SK-N-SH (cell line): ENCODE results near the gene BBLN. TPM values are rescaled to one million over a fixed set of nuclear protein-coding genes. Genes with fewer than 3 reads are reported as not detected.

Experiments used
- CTCF ChIA-PET: fragments of 300-600, 350-600 bp; formaldehyde crosslinking; extraction: SDS; loops from one replicate; lab custom pipeline; 2021; lab: Yijun Ruan, JAX
- POLR2A ChIA-PET: fragments of 350-600 bp; sonication (Branson Sonifier 250); formaldehyde crosslinking; extraction: SDS; loops from one replicate; lab custom pipeline; 2020; ENCODE audit warnings: antibody characterized with exemption, inconsistent platforms; lab: Yijun Ruan, JAX
- DNase-seq: peaks from one replicate; pipeline ENCODE4 v3.0.0; 2012
- H2AFZ ChIP-seq: fragments of 200-600 bp; sonication (generic); 2 replicates; pipeline ENCODE4 v1.8.1; 2016; ENCODE audit warnings: antibody characterized with exemption, mild to moderate bottlenecking, low read depth
- H3F3A ChIP-seq: fragments of 200-600 bp; sonication (generic); replicated peaks from 2 replicates; pipeline ENCODE3; 2016; ENCODE audit warnings: antibody characterized with exemption, mild to moderate bottlenecking; ENCODE audit not compliant: insufficient read depth
- H3K27ac ChIP-seq, 2 experiments: fragments of 200-500 bp in 1 of 2; fragments of 200-600 bp in 1 of 2; sonication (Bioruptor generic) in 1 of 2; sonication (generic), shearing (Covaris generic) in 1 of 2; 2 replicates each; pipeline versions ENCODE4 v1.5.1 to v1.6.1; 2014 to 2016; ENCODE audit warnings: low read depth in 2 of 2, inconsistent platforms in 1 of 2, low read length in 1 of 2, mild to moderate bottlenecking in 1 of 2, mixed read lengths in 1 of 2
- H3K27me3 ChIP-seq: fragments of 200-600 bp; sonication (generic), shearing (Covaris generic); 2 replicates; pipeline ENCODE4 v1.6.1; 2016; ENCODE audit warnings: mixed run types; ENCODE audit not compliant: insufficient read depth
- H3K36me3 ChIP-seq, 2 experiments: fragments of 200-500 bp in 1 of 2; fragments of 200-600 bp in 1 of 2; sonication (Bioruptor generic) in 1 of 2; sonication (generic) in 1 of 2; replicated peaks in 1 of 2; 2 replicates each; pipeline versions ENCODE3 to v1.5.1; 2014 to 2016; ENCODE audit warnings: low read length in 1 of 2, mild to moderate bottlenecking in 1 of 2; ENCODE audit not compliant: insufficient read depth in 2 of 2, control insufficient read depth in 1 of 2
- H3K4me1 ChIP-seq, 2 experiments: fragments of 200-500 bp in 1 of 2; fragments of 200-600 bp in 1 of 2; sonication (Bioruptor generic) in 1 of 2; sonication (generic), shearing (Covaris generic) in 1 of 2; 2 replicates each; pipeline versions ENCODE4 v1.5.1 to v1.6.1; 2014 to 2016; ENCODE audit warnings: low read depth in 1 of 2, low read length in 1 of 2, mixed run types in 1 of 2; ENCODE audit not compliant: insufficient read depth in 2 of 2, control insufficient read depth in 1 of 2
- H3K4me2 ChIP-seq: fragments of 200-600 bp; sonication (generic), shearing (Covaris generic); 2 replicates; pipeline ENCODE4 v1.6.1; 2017; ENCODE audit warnings: mixed run types
- H3K4me3 ChIP-seq, 2 experiments: fragments of 200-500 bp in 1 of 2; fragments of 200-600 bp in 1 of 2; sonication (Bioruptor generic) in 1 of 2; sonication (generic), shearing (Covaris generic) in 1 of 2; 2 replicates each; pipeline versions ENCODE4 v1.5.1 to v1.8.1; 2014 to 2016; ENCODE audit warnings: low read depth in 2 of 2, inconsistent platforms in 1 of 2, low read length in 1 of 2, mild to moderate bottlenecking in 1 of 2, mixed read lengths in 1 of 2, moderate library complexity in 1 of 2
- H3K79me2 ChIP-seq: fragments of 200-600 bp; sonication (generic); 2 replicates; pipeline ENCODE4 v1.8.1; 2017; ENCODE audit warnings: mild to moderate bottlenecking; ENCODE audit not compliant: insufficient read depth
- H3K9ac ChIP-seq: fragments of 200-600 bp; sonication (generic); 2 replicates; pipeline ENCODE4 v1.6.1; 2017; ENCODE audit warnings: mixed run types
- H3K9me2 ChIP-seq: fragments of 200-600 bp; sonication (generic); 2 replicates; pipeline ENCODE4 v1.6.1; 2017; ENCODE audit warnings: mixed run types
- H3K9me3 ChIP-seq: fragments of 200-600 bp; sonication (generic); 2 replicates; pipeline ENCODE4 v1.6.1; 2017; ENCODE audit warnings: mixed run types, mild to moderate bottlenecking, moderate library complexity
- H4K20me1 ChIP-seq: fragments of 200-600 bp; sonication (generic); 2 replicates; pipeline ENCODE4 v1.6.1; 2017; ENCODE audit warnings: mild to moderate bottlenecking, mixed run types; ENCODE audit not compliant: insufficient read depth
- MEF2A ChIP-seq: IDR thresholded peaks from 2 replicates; pipeline ENCODE4 v1.4.0; 2012; ENCODE audit warnings: low read depth, borderline replicate concordance
- PBX3 ChIP-seq: IDR thresholded peaks from 2 replicates; pipeline ENCODE4; 2012
- POLR2AphosphoS5 ChIP-seq: IDR thresholded peaks from 2 replicates; pipeline ENCODE4 v1.6.1; 2012; ENCODE audit warnings: low read depth, low read length
- REST ChIP-seq: IDR thresholded peaks from 2 replicates; pipeline ENCODE4 v1.6.1; 2012; ENCODE audit warnings: mild to moderate bottlenecking, low read depth, low read length, moderate library complexity
- SIN3A ChIP-seq: IDR thresholded peaks from 2 replicates; pipeline ENCODE4 v1.6.1; 2012; ENCODE audit warnings: low read depth, mild to moderate bottlenecking, low read length, moderate library complexity, borderline replicate concordance
- WGBS: methylation state at CpG from one replicate; pipeline ENCODE4 v1.1.6; 2017; ENCODE audit warnings: low lambda C conversion rate; 5-methylcytosine and 5-hydroxymethylcytosine counted together
- polyA plus RNA-seq, 3 experiments: library from polyadenylated mRNA; depleted of rRNA; stranded (reverse); fragments of >200 nt; gene quantifications; 2 replicates each; pipeline ENCODE4 v1.2.3, GENCODE V29; 2012

The BBLN gene
- polyA plus RNA-seq, 1 of the 3 experiments (the other 2 are of a cell fraction) = 109 TPM

GRCh38 chr9:128166169-128166568, 6.1 kb downstream of the BBLN start:
- no peak overlapping the region for H3K27ac ChIP-seq
- peaks cover 2% of the 10 kb centered on the region for H3K79me2 ChIP-seq
- peaks cover 0 to 2% of the 10 kb centered on the region in 2 experiments; a peak in 2 of 4 replicates for H3K4me1 ChIP-seq
- H2AFZ ChIP-seq = no peak overlapping the region
- TF ChIP-seq MEF2A = no peak
- TF ChIP-seq PBX3 = no peak
- no peak for TF ChIP-seq SIN3A
- CTCF ChIA-PET = no interaction called here
- H3F3A ChIP-seq = peaks cover 6% of the 10 kb centered on the region
- peaks cover 6 to 61% of the 10 kb centered on the region in 2 experiments for H3K36me3 ChIP-seq
- no peak overlapping the region for H3K4me2 ChIP-seq
- no peaks in the 10 kb centered on the region for H3K9me3 ChIP-seq
- H3K9ac ChIP-seq = no peak overlapping the region
- POLR2A ChIA-PET = no interaction called here
- 97% methylated on average over 15 of the region's 18 CpGs for whole genome bisulfite sequencing
- no peaks in the 10 kb centered on the region for H3K27me3 ChIP-seq
- H4K20me1 ChIP-seq = no peaks in the 10 kb centered on the region
- DNase-seq = no peak
- no peak overlapping the region for H3K4me3 ChIP-seq
- H3K9me2 ChIP-seq = no peaks in the 10 kb centered on the region

GRCh38 chr9:128167209-128167608, 7.1 kb downstream of the BBLN start:
- TF ChIP-seq REST (no peak), POLR2AphosphoS5 (no peak)
- Histone ChIP-seq H3K27me3 (no peaks in the 10 kb centered on the region), H3K27ac (no peak overlapping the region), H3K9me3 (no peaks in the 10 kb centered on the region), H4K20me1 (no peaks in the 10 kb centered on the region), H2AFZ (no peak overlapping the region), H3K4me1 (no peaks in the 10 kb centered on the region; a peak in 1 of 4 replicates), H3K9ac (no peak overlapping the region), H3F3A (peaks cover 6% of the 10 kb centered on the region), H3K4me2 (no peak overlapping the region), H3K79me2 (no peaks in the 10 kb centered on the region; the same call in none of the 2 replicates), H3K4me3 (no peak overlapping the region), H3K9me2 (no peaks in the 10 kb centered on the region), H3K36me3 (peaks cover 8 to 58% of the 10 kb centered on the region in 2 experiments)
- WGBS = 100% methylated on average over 2 of the region's 4 CpGs
- DNase-seq = no peak
- CTCF ChIA-PET = no interaction called here
- POLR2A ChIA-PET = no interaction called here
